WERI-Rb-1 (cell line): Measurements from ENCODE around the gene FAM78B.

ENCODE experiments used
- DNase-seq: peaks from one replicate; pipeline ENCODE4 v3.0.0-alpha.2; 2020
- H3K27ac ChIP-seq: fragments of 250-450 bp; sonication (Bioruptor Pico); 2 replicates; pipeline ENCODE4 v1.5.1; 2020; ENCODE audit warnings: mild to moderate bottlenecking, moderate library complexity
- H3K27me3 ChIP-seq: fragments of 250-450 bp; sonication (Bioruptor Pico); 2 replicates; pipeline ENCODE4 v1.5.1; 2021; ENCODE audit warnings: mild to moderate bottlenecking, low read depth, moderate library complexity; ENCODE audit not compliant: insufficient read depth, severe bottlenecking
- H3K36me3 ChIP-seq: fragments of 250-450 bp; sonication (Bioruptor Pico); 2 replicates; pipeline ENCODE4 v1.5.1; 2020; ENCODE audit warnings: mild to moderate bottlenecking, moderate library complexity
- H3K4me3 ChIP-seq: 2 replicates; pipeline ENCODE4 v1.5.1; 2011; ENCODE audit warnings: low read depth, mild to moderate bottlenecking, control low read depth, low read length
- H3K9me3 ChIP-seq: fragments of 250-450 bp; sonication (Bioruptor Pico); 2 replicates; pipeline ENCODE4 v1.5.1; 2021; ENCODE audit warnings: mild to moderate bottlenecking, moderate library complexity; ENCODE audit not compliant: severe bottlenecking
- CTCF ChIP-seq: IDR thresholded peaks from 2 replicates; pipeline ENCODE4 v1.5.1; 2011; ENCODE audit warnings: low read depth, mild to moderate bottlenecking, control low read depth, inconsistent platforms, low read length

The FAM78B gene

GRCh38 chr1:166182281-166182680 lies 15.5 kb upstream of the FAM78B start:
- peaks cover 2% of the 10 kb centered on the region for H3K9me3 ChIP-seq
- no peak for TF ChIP-seq CTCF

GRCh38 chr1:166176416-166176815 lies 9.6 kb upstream of the FAM78B start:
- no peak for TF ChIP-seq CTCF
- no peak overlapping the region for H3K4me3 ChIP-seq
- peaks cover 2% of the 10 kb centered on the region for H3K9me3 ChIP-seq
- no peak overlapping the region for H3K27ac ChIP-seq
- DNase-seq, result no peak
- H3K27me3 ChIP-seq, result no peaks in the 10 kb centered on the region
- no peaks in the 10 kb centered on the region for H3K36me3 ChIP-seq

More at GRCh38 chr1:166182281-166182680, 15.5 kb upstream of the FAM78B start:
- Histone ChIP-seq H3K27me3 (no peaks in the 10 kb centered on the region), H3K36me3 (no peaks in the 10 kb centered on the region), H3K4me3 (no peak overlapping the region), H3K27ac (no peak overlapping the region)
- DNase-seq, result no peak

GRCh38 chr1:166175032-166175431 lies 8.2 kb upstream of the FAM78B start:
- Histone ChIP-seq H3K9me3 (peaks cover 2% of the 10 kb centered on the region), H3K4me3 (no peak overlapping the region), H3K27me3 (no peaks in the 10 kb centered on the region), H3K27ac (no peak overlapping the region), H3K36me3 (no peaks in the 10 kb centered on the region)
- DNase-seq, result no peak
- no peak for TF ChIP-seq CTCF

- TF ChIP-seq CTCF, result no peak
- peak; percentile 65 for DNase-seq
- no peak overlapping the region for H3K4me3 ChIP-seq
- H3K27ac ChIP-seq, result no peak overlapping the region
- H3K36me3 ChIP-seq, result no peaks in the 10 kb centered on the region
- H3K9me3 ChIP-seq, result peaks cover 2% of the 10 kb centered on the region
- H3K27me3 ChIP-seq, result no peaks in the 10 kb centered on the region
These were observed 7.3 kb upstream of the FAM78B start for GRCh38 chr1:166174108-166174507.

- Histone ChIP-seq H3K9me3 (no peaks in the 10 kb centered on the region), H3K36me3 (no peaks in the 10 kb centered on the region), H3K27me3 (no peaks in the 10 kb centered on the region), H3K4me3 (no peak overlapping the region), H3K27ac (no peak overlapping the region)
- no peak for TF ChIP-seq CTCF
- no peak for DNase-seq
These were observed 5.3 kb upstream of the FAM78B start for GRCh38 chr1:166172106-166172505.

- DNase-seq, result no peak
- Histone ChIP-seq H3K27ac (no peak overlapping the region), H3K27me3 (no peaks in the 10 kb centered on the region), H3K4me3 (no peak overlapping the region), H3K36me3 (no peaks in the 10 kb centered on the region), H3K9me3 (no peaks in the 10 kb centered on the region)
- no peak for TF ChIP-seq CTCF
These were observed 3.9 kb upstream of the FAM78B start for GRCh38 chr1:166170726-166171125.
